Measurements from ENCODE around the gene EXOC4. TPM values are rescaled to one million over a fixed set of nuclear protein-coding genes. Genes with fewer than 3 reads are reported as not detected.

The EXOC4 gene
- total and polyA plus RNA-seq, 12 donors, result 7.5 to 41.7 (median 34.6) TPM

DNA sequence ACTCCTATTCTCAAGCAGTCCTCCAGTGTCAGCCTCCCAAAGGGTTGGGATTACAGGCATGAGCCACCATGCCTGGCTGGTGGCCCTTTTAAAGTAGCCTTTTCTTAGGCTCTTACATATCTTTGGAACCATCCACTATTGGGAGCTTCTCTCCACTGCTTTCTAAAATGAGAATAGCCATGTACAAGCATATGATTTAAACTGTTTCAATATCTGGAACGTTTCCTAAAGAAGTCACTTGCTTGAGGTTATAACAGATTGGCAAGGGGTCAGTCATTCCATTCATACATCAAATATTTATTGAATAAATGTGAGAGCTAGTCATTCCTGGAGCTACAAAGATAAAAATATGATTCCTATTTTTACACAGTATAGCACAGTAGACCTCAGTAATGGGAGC lies 776.9 kb downstream of the EXOC4 start:
- TF ChIP-seq, protein P1, sequence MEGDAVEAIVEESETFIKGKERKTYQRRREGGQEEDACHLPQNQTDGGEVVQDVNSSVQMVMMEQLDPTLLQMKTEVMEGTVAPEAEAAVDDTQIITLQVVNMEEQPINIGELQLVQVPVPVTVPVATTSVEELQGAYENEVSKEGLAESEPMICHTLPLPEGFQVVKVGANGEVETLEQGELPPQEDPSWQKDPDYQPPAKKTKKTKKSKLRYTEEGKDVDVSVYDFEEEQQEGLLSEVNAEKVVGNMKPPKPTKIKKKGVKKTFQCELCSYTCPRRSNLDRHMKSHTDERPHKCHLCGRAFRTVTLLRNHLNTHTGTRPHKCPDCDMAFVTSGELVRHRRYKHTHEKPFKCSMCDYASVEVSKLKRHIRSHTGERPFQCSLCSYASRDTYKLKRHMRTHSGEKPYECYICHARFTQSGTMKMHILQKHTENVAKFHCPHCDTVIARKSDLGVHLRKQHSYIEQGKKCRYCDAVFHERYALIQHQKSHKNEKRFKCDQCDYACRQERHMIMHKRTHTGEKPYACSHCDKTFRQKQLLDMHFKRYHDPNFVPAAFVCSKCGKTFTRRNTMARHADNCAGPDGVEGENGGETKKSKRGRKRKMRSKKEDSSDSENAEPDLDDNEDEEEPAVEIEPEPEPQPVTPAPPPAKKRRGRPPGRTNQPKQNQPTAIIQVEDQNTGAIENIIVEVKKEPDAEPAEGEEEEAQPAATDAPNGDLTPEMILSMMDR (IDR thresholded peaks at IDR 0.05), result no peak
- intact Hi-C loops (cut with DNase I), result no loop called here
- no peak overlapping the region for H3K4me3 ChIP-seq
- DNase-seq (no peak), ATAC-seq (no peak)
- peaks cover 0 to 6% (median 0%) of the 10 kb centered on the region in 9 donors for H3K4me1 ChIP-seq
- H3K27me3 ChIP-seq, result no peaks in the 10 kb centered on the region
- H3K9me3 ChIP-seq, result no peaks in the 10 kb centered on the region
- 82 to 83% methylated on average over 1 of the region's 1 CpG for WGBS, 2 donors
- H3K36me3 ChIP-seq, result no peaks in the 10 kb centered on the region
- no peak overlapping the region for H3K27ac ChIP-seq

DNA sequence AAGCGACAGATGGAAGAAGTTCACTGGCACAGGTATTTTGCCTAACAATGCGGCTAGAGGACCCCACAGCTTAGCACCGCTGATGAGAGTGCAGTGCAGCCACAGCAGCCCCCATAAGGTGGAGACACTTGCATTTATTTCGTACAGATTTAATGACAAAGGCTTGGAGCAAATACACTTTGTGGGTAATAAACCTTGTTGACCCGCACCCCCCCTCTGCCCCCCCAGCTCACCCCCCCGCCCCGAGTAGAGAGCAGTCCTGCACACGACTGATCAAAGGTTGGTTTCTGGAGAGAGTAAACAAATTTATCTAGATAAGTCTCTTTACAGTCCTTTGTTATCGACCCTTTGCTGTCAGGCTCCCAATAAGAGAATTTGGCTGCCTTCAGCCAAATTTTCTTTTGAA lies 777.6 kb downstream of the EXOC4 start:
- no peaks in the 10 kb centered on the region for H3K9me3 ChIP-seq
- H3K36me3 ChIP-seq, result no peaks in the 10 kb centered on the region
- TF ChIP-seq, protein P1 (IDR thresholded peaks at IDR 0.05), result no peak
- peaks cover 0 to 3% (median 0%) of the 10 kb centered on the region in 9 donors for H3K4me1 ChIP-seq
- H3K4me3 ChIP-seq, result no peak overlapping the region
- no peak overlapping the region for H3K27ac ChIP-seq
- no peak for DNase-seq
- 84 to 86% methylated on average over 9 of the region's 9 CpGs for WGBS, 2 donors
- intact Hi-C loops (cut with DNase I), result no loop called here
- no peak for ATAC-seq
- no peaks in the 10 kb centered on the region for H3K27me3 ChIP-seq

DNA sequence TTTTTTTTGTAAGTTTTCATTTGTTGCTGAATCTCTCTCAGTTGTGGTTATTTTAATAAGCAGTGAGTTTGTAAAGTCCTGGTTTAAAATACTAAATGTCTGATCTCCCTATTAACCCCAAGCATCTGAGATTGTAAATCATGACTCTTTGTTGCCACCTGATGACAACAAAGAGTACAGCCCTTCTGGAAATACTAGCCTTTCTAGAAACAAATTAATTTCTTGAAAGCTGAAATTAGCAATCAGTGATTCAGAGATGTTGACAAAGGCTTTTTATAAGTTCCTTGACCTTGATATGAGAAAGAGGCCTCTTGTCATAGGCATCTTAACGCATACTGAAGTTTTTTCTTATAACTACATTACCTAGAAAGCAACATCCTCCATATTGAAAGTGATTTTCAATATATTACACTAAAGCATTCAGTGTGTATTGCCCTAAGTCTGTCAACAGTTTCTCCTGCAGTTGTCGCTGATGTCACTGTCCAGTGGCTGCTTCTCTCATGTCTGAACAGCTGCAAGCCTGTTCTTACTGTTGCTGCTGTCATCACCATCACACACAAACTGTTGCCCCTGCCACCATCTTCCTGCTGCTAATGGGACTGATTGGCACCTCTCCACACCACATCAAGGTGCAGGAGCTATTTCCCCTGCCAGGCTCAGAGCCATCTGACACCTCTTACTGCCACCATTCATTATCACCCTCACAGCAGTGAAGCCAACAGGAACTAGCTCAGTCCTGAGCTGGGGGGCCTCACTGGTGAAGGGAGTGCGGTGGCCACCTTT lies 779.1 kb downstream of the EXOC4 start:
- Histone ChIP-seq H3K27me3 (no peaks in the 10 kb centered on the region), H3K4me1 (peaks cover 0 to 3% (median 0%) of the 10 kb centered on the region in 9 donors), H3K4me3 (no peak overlapping the region), H3K27ac (no peak overlapping the region), H3K36me3 (no peaks in the 10 kb centered on the region), H3K9me3 (no peaks in the 10 kb centered on the region)
- WGBS, 2 donors, result 47 to 54% methylated on average over 3 of the region's 3 CpGs
- DNase-seq, result peak in 1 of 2 donors; percentile 20
- TF ChIP-seq, protein P1 (IDR thresholded peaks at IDR 0.05), result peak in 1 of 9 donors; percentile 12
- ATAC-seq, result peak in 7 of 8 donors; percentile 40 to 94 (median 77)
- intact Hi-C loops (cut with DNase I), result no loop called here

DNA sequence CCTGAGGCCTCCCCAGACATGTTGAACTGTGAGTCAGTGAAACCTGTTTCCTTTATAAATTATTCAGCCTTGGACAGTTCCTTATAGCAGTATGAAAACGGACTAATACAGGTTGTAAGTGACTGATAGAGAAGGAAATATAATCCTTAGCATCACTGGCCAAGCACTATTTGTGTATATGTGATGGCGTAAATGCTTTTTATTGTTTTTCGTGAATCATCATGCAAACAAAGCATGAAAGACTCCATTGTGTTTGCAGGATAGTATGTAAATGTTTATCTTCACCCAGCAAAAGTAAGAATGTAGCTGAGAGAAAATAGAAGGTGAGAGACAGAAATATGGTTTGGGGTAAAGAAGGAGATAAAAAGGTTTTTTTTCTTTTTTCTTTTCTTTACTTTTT lies 781.8 kb downstream of the EXOC4 start:
- no peak overlapping the region for H3K27ac ChIP-seq
- no peaks in the 10 kb centered on the region for H3K27me3 ChIP-seq
- 96 to 97% methylated on average over 3 of the region's 3 CpGs for WGBS, 2 donors
- intact Hi-C loops (cut with DNase I), result no loop called here
- DNase-seq (no peak), ATAC-seq (no peak)
- no peak overlapping the region for H3K4me3 ChIP-seq
- no peaks in the 10 kb centered on the region for H3K9me3 ChIP-seq
- TF ChIP-seq, protein P1 (IDR thresholded peaks at IDR 0.05), result no peak
- peaks cover 0 to 3% (median 0%) of the 10 kb centered on the region in 9 donors for H3K4me1 ChIP-seq
- no peaks in the 10 kb centered on the region for H3K36me3 ChIP-seq

Measured in heart right ventricle (tissue), 16 donors.